Fibroblast of skin of left biceps (primary cell): Measurements from ENCODE around the gene CLIP1.
"Not testable (repeated sequence)": the region's sequence is repeated elsewhere in the genome, so short reads cannot be mapped to it uniquely, and the experiment has no call there.

Experiments used
- DNase-seq, 2 experiments: peaks; one replicate each; pipeline ENCODE4 v3.0.0-alpha.2; 2013; ENCODE audit warnings: low read depth in 2 of 2

CLIP1 gene

GRCh38 chr12:122397981-122398380 lies 24.5 kb downstream of the CLIP1 start:
- not testable (repeated sequence) for DNase-seq

- DNase-seq: peak; percentile 47 to 48
Measured at GRCh38 chr12:122395319-122395718, 27.1 kb downstream of the CLIP1 start.

- DNase-seq: no peak
Measured at GRCh38 chr12:122394626-122395194, 27.8 kb downstream of the CLIP1 start.

- no peak for DNase-seq
Measured at GRCh38 chr12:122393817-122394216, 28.7 kb downstream of the CLIP1 start.

GRCh38 chr12:122392411-122392810 lies 30.1 kb downstream of the CLIP1 start:
- no peak for DNase-seq

- no peak for DNase-seq
Measured at GRCh38 chr12:122389677-122390076, 32.8 kb downstream of the CLIP1 start.

GRCh38 chr12:122387887-122388286 lies 34.6 kb downstream of the CLIP1 start:
- DNase-seq: no peak

- DNase-seq: no peak
Measured at GRCh38 chr12:122385171-122386016, 37.1 kb downstream of the CLIP1 start.

GRCh38 chr12:122382919-122383350 lies 39.5 kb downstream of the CLIP1 start:
- DNase-seq: no peak

GRCh38 chr12:122381021-122381420 lies 41.4 kb downstream of the CLIP1 start:
- DNase-seq: no peak

- not testable (repeated sequence) for DNase-seq
Measured at GRCh38 chr12:122376751-122377150, 45.7 kb downstream of the CLIP1 start.

- DNase-seq: no peak
Measured at GRCh38 chr12:122374707-122375106, 47.8 kb downstream of the CLIP1 start.

GRCh38 chr12:122371475-122372045 lies 50.9 kb downstream of the CLIP1 start:
- DNase-seq: no peak

GRCh38 chr12:122368361-122369073 lies 54.0 kb downstream of the CLIP1 start:
- DNase-seq: no peak

- DNase-seq: not testable (repeated sequence)
Measured at GRCh38 chr12:122367632-122368031, 54.8 kb downstream of the CLIP1 start.

GRCh38 chr12:122366685-122367475 lies 55.6 kb downstream of the CLIP1 start:
- peak; percentile 86 to 90 for DNase-seq

GRCh38 chr12:122365226-122365625 lies 57.2 kb downstream of the CLIP1 start:
- not testable (repeated sequence) for DNase-seq

GRCh38 chr12:122363782-122364181 lies 58.7 kb downstream of the CLIP1 start:
- no peak for DNase-seq

- no peak for DNase-seq
Measured at GRCh38 chr12:122362755-122363154, 59.7 kb downstream of the CLIP1 start.

GRCh38 chr12:122358403-122358802 lies 64.1 kb downstream of the CLIP1 start:
- DNase-seq: not testable (repeated sequence)

- DNase-seq: not testable (repeated sequence)
Measured at GRCh38 chr12:122357536-122357935, 64.9 kb downstream of the CLIP1 start.
